Effector memory CD8-positive, alpha-beta T cell (primary cell): ENCODE measurements around the gene ZNF407.

Experiments
- ATAC-seq: fragments of 150-1000 bp; cut with Tn5 transposase; replicated peaks from 2 replicates; pipeline ENCODE4 v1.10.0; 2021; ENCODE audit warnings: mild to moderate bottlenecking, moderate library complexity
- DNase-seq, 3 experiments: peaks; one replicate each; pipeline ENCODE4 v3.0.0; 2021
- H3K27ac Mint-ChIP-seq, 2 donors: one replicate each; pipeline ENCODE4 v1.8.0; 2022; ENCODE audit warnings: mild to moderate bottlenecking in 2 of 2, mixed read lengths in 2 of 2, moderate library complexity in 2 of 2
- H3K27me3 Mint-ChIP-seq, 2 donors: one replicate each; pipeline ENCODE4 v1.8.0; 2022; ENCODE audit warnings: mixed read lengths in 2 of 2
- H3K36me3 Mint-ChIP-seq: one replicate; pipeline ENCODE4 v1.8.0; 2022; ENCODE audit warnings: mild to moderate bottlenecking, moderate library complexity, mixed read lengths; ENCODE audit not compliant: insufficient read depth
- H3K4me1 Mint-ChIP-seq, 2 donors: one replicate each; pipeline ENCODE4 v1.8.0; 2022; ENCODE audit warnings: low read depth in 2 of 2, mixed read lengths in 2 of 2
- H3K4me3 Mint-ChIP-seq, 2 donors: one replicate each; pipeline ENCODE4 v1.8.0; 2022; ENCODE audit warnings: mild to moderate bottlenecking in 2 of 2, mixed read lengths in 2 of 2, moderate library complexity in 2 of 2
- H3K9me3 Mint-ChIP-seq, 2 donors: one replicate each; pipeline ENCODE4 v1.8.0; 2022; ENCODE audit warnings: mixed read lengths in 2 of 2

The ZNF407 gene

DNA sequence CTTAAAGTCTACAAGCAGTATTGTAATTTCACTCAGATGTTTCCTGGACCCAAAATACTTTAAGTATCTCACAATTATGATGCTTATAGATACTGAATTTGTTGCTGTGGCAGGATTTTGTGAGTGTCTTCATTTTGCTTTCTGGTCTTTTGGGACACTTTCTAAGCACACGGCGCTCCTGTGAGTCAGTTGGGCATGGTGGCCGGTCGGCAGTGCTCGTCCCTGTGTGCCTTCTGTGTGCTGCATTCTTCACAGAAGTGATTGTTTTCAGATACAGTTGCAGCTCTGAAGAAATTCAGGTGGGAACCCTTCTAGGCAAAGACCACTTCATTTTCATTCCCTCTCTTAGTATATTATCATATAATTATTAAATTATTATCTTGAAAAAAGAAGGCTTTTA lies 273.3 kb downstream of the ZNF407 start:
- Mint-ChIP-seq H3K4me1 (no peaks in the 10 kb centered on the region), H3K4me3 (no peak overlapping the region), H3K27me3 (no peaks in the 10 kb centered on the region), H3K27ac (no peak overlapping the region), H3K9me3 (no peaks in the 10 kb centered on the region), H3K36me3 (no peaks in the 10 kb centered on the region)
- DNase-seq (no peak), ATAC-seq (no peak)

DNA sequence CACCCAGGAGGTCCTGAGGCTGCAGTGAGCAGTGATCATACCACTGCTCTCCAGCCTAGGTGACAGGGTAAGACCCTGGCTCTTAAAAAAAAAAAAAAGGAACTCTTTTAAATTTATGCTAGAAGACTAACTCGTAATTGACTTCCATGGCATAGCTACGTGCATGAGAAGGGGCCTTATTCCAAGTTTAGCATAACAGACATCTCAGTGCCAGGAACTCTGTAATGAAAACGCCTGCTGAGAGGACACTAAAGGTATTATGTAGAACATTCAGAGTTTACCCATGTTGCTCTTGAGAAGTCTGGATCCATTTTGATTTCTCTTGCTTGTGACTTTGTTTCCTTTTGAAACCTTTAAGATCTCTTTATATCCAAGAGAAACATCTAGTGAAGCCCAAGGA lies 276.0 kb downstream of the ZNF407 start:
- Mint-ChIP-seq H3K36me3 (no peaks in the 10 kb centered on the region), H3K27ac (no peak overlapping the region), H3K4me1 (no peaks in the 10 kb centered on the region), H3K27me3 (no peaks in the 10 kb centered on the region), H3K4me3 (no peak overlapping the region), H3K9me3 (no peaks in the 10 kb centered on the region)
- DNase-seq (no peak), ATAC-seq (no peak)

- H3K4me3 Mint-ChIP-seq = no peak overlapping the region
- H3K36me3 Mint-ChIP-seq = no peaks in the 10 kb centered on the region
- no peaks in the 10 kb centered on the region for H3K27me3 Mint-ChIP-seq
- no peaks in the 10 kb centered on the region for H3K9me3 Mint-ChIP-seq
- ATAC-seq (no peak), DNase-seq (no peak)
- no peaks in the 10 kb centered on the region for H3K4me1 Mint-ChIP-seq
- no peak overlapping the region for H3K27ac Mint-ChIP-seq
Measured at GRCh38 chr18:74874351-74874750, 276.7 kb downstream of the ZNF407 start.

GRCh38 chr18:74876630-74877243 lies 279.1 kb downstream of the ZNF407 start:
- Mint-ChIP-seq H3K36me3 (peaks cover 10% of the 10 kb centered on the region), H3K27me3 (no peaks in the 10 kb centered on the region), H3K4me3 (no peak overlapping the region), H3K9me3 (no peaks in the 10 kb centered on the region), H3K27ac (no peak overlapping the region), H3K4me1 (no peaks in the 10 kb centered on the region)
- ATAC-seq = no peak
- DNase-seq = no peak

- ATAC-seq = no peak
- Mint-ChIP-seq H3K4me3 (no peak overlapping the region), H3K4me1 (no peaks in the 10 kb centered on the region), H3K9me3 (no peaks in the 10 kb centered on the region), H3K36me3 (peaks cover 12% of the 10 kb centered on the region), H3K27ac (no peak overlapping the region), H3K27me3 (no peaks in the 10 kb centered on the region)
- no peak for DNase-seq
Measured at GRCh38 chr18:74878267-74878666, 280.6 kb downstream of the ZNF407 start.

DNA sequence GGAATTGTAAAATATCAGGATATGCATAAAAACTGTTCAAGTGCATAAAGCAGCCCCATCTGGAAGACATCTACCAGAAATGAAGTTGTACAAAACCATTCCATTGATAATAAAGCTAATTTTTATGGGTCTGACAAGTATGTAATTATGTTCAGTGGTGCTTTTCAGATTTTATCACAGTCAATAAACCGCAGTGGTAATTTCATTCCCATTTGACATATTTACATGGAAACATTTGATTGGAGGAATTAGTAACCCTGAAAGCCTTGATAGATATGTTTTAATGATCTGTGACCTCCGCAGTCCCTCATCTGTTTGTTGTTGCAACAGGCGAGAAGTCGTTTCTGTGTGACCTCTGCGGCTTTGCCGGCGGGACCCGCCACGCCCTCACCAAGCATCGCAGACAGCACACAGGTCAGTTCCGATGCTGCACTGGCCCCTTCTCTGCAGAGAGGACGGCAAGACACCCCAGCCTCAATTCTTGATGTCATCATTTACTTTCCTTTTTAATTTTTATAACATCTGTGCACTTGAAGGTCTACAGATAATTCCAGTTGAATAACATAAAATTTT lies 283.1 kb downstream of the ZNF407 start:
- Mint-ChIP-seq H3K4me3 (no peak overlapping the region), H3K36me3 (peaks cover 15% of the 10 kb centered on the region), H3K27ac (no peak overlapping the region), H3K4me1 (no peaks in the 10 kb centered on the region), H3K27me3 (no peaks in the 10 kb centered on the region), H3K9me3 (no peaks in the 10 kb centered on the region)
- ATAC-seq (no peak), DNase-seq (no peak)

- ATAC-seq = no peak
- DNase-seq = no peak
- no peak overlapping the region for H3K27ac Mint-ChIP-seq
- no peaks in the 10 kb centered on the region for H3K9me3 Mint-ChIP-seq
- H3K4me3 Mint-ChIP-seq = no peak overlapping the region
- H3K27me3 Mint-ChIP-seq = no peaks in the 10 kb centered on the region
- H3K36me3 Mint-ChIP-seq = no peaks in the 10 kb centered on the region
- H3K4me1 Mint-ChIP-seq = peaks cover 0 to 2% of the 10 kb centered on the region in 2 donors
Measured at GRCh38 chr18:74892066-74892627, 294.5 kb downstream of the ZNF407 start.

- H3K9me3 Mint-ChIP-seq = no peaks in the 10 kb centered on the region
- H3K27me3 Mint-ChIP-seq = no peaks in the 10 kb centered on the region
- ATAC-seq = no peak
- DNase-seq = no peak
- no peak overlapping the region for H3K4me3 Mint-ChIP-seq
- H3K4me1 Mint-ChIP-seq = peaks cover 5 to 6% of the 10 kb centered on the region in 2 donors
- no peaks in the 10 kb centered on the region for H3K36me3 Mint-ChIP-seq
- H3K27ac Mint-ChIP-seq = no peak overlapping the region
Measured at GRCh38 chr18:74895686-74896085, 298.0 kb downstream of the ZNF407 start.

GRCh38 chr18:74896390-74896991 lies 298.8 kb downstream of the ZNF407 start:
- Mint-ChIP-seq H3K4me3 (no peak overlapping the region), H3K27ac (peak overlapping the region in 1 of 2 donors; percentile 35), H3K9me3 (no peaks in the 10 kb centered on the region), H3K36me3 (no peaks in the 10 kb centered on the region), H3K4me1 (peaks cover 5 to 11% of the 10 kb centered on the region in 2 donors), H3K27me3 (no peaks in the 10 kb centered on the region)
- ATAC-seq = peak; percentile 91
- DNase-seq = peak; percentile 42 to 46 (median 43)

DNA sequence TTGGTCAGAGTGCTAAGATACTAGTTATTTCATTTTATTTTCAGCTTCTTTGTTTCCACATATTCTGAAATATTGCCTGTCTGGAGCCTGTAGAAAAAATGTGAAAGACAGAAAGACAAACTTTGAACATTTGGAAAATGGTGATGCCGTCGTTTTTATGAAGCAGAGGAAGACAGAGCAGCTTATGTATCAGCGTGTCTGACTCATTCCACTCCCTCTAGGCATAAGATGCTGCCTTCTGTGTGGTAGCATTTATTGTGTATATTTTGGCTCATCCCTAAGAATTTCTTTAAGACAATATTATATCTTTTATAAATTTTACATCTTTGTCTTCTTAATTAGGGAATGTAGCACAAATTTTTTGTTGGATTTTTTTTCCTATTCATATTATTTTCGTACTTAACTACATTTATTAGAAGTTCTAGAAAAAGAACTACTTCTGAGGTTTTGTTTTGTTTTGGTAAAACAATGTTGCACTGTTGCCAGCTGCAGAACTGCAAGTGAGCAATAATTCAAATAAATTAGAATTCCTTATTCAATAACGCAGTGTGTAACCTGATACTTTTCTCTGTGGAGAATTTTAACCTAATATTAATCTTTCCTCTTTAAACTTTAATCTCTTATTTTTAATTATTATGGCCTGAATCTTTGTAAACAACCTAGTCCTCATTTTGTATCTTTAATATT lies 300.4 kb downstream of the ZNF407 start:
- Mint-ChIP-seq H3K27me3 (no peaks in the 10 kb centered on the region), H3K4me3 (no peak overlapping the region), H3K4me1 (peaks cover 5 to 11% of the 10 kb centered on the region in 2 donors), H3K27ac (no peak overlapping the region), H3K36me3 (peaks cover 4% of the 10 kb centered on the region), H3K9me3 (no peaks in the 10 kb centered on the region)
- DNase-seq = no peak
- ATAC-seq = no peak

GRCh38 chr18:74898965-74899364 lies 301.3 kb downstream of the ZNF407 start:
- ATAC-seq (no peak), DNase-seq (no peak)
- no peaks in the 10 kb centered on the region for H3K27me3 Mint-ChIP-seq
- H3K4me3 Mint-ChIP-seq = no peak overlapping the region
- H3K27ac Mint-ChIP-seq = peak overlapping the region in 1 of 2 donors; percentile 14
- H3K9me3 Mint-ChIP-seq = no peaks in the 10 kb centered on the region
- peaks cover 5 to 11% of the 10 kb centered on the region in 2 donors for H3K4me1 Mint-ChIP-seq
- H3K36me3 Mint-ChIP-seq = peaks cover 4% of the 10 kb centered on the region

DNA sequence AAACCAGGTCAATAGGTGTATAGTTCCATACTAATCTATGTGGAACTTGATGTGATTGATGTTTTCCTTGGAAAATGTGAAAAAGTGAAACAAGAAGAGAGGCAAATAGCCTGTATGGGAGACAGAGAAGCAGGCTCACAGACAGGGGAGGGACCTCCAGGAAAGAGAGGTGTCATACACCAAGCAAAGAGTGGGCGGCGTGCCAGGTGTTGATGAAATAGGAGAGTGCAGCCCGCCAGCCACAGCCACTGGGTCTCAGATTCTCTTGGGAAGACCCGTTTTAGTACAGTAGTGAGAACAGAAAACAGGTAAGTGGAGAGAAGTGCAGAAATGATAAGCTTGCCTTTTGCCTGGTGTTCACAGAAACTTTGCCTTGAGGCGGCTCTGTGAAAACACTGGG lies 301.9 kb downstream of the ZNF407 start:
- no peaks in the 10 kb centered on the region for H3K9me3 Mint-ChIP-seq
- H3K4me3 Mint-ChIP-seq = no peak overlapping the region
- H3K4me1 Mint-ChIP-seq = peaks cover 5 to 11% of the 10 kb centered on the region in 2 donors
- peaks cover 4% of the 10 kb centered on the region for H3K36me3 Mint-ChIP-seq
- H3K27me3 Mint-ChIP-seq = no peaks in the 10 kb centered on the region
- DNase-seq = no peak
- H3K27ac Mint-ChIP-seq = peak overlapping the region in 1 of 2 donors; percentile 14
- ATAC-seq = no peak

- DNase-seq = no peak
- peaks cover 4% of the 10 kb centered on the region for H3K36me3 Mint-ChIP-seq
- H3K27me3 Mint-ChIP-seq = no peaks in the 10 kb centered on the region
- no peak overlapping the region for H3K4me3 Mint-ChIP-seq
- no peak for ATAC-seq
- peaks cover 5 to 9% of the 10 kb centered on the region in 2 donors for H3K4me1 Mint-ChIP-seq
- H3K9me3 Mint-ChIP-seq = no peaks in the 10 kb centered on the region
- H3K27ac Mint-ChIP-seq = peak overlapping the region; percentile 19 to 23
Measured at GRCh38 chr18:74901362-74902146, 303.9 kb downstream of the ZNF407 start.
